CD4-positive, alpha-beta T cell treated with Interleukin-6 at 100 ng/mL for 8 hours (primary cell): ENCODE data around the gene CDH24.
"Not testable (repeated sequence)": the region's sequence is repeated elsewhere in the genome, so short reads cannot be mapped to it uniquely, and the experiment has no call there.

Experiments used
- DNase-seq: peaks from one replicate; pipeline ENCODE4 v3.0.0-alpha.2; 2020; ENCODE audit warnings: mixed read lengths, low spot score

CDH24 gene

DNA sequence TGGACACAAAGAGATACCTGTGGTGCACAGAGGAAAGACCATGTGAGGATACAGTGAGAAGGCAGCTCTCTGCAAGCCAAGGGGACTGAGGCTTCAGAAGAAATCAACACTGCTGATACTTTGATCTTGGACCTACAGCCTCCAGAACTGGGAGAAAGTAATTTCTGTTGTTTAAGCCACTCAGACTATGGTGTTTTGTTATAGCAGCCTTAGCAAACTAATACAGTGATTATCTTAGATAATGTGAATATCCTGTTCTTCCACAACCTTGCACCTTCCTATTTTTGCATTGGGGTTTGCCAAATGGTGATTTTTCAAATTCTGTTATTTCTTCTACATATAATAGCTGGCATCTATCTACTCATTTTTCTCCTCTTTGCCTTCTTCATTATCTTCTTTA lies 39.2 kb downstream of the CDH24 start:
- DNase-seq: no peak

DNA sequence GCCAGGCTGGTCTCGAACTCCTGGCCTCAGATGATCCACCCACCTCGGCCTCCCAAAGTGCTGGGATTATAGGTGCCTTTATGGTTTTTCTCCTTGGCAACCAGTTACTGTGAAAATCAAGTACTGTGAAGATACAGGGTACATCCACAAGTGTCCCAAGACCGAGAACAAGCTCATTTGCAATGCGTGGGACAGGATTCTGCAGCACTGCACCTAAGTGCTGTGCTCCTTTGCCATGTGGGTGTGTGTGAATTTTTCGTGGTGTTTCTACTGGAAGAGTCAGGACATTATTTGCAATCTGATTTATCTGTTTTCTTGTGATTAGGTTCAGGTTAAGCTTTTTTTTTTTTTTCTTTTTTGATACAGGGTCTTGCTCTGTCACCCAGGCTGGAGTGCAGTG lies 40.2 kb downstream of the CDH24 start:
- no peak for DNase-seq

DNA sequence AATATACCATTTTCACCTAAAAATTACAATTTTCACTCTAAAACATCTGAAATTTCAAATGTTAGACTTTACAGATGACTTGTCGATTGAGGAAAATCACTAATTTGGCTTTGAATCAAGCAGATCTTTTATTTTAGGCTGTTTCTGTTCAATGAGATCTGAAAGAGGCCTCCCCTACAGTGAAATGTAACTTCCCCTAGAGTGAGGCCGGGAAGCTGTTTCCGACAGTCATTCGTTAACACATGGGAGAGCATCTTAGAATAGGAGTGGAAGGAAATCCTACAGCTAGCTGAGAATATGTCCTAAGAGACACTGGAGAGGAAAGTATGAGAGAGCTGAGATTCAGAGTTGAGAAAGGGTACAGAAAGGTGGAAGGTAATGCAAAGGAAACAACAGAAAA lies 41.7 kb downstream of the CDH24 start:
- no peak for DNase-seq

DNA sequence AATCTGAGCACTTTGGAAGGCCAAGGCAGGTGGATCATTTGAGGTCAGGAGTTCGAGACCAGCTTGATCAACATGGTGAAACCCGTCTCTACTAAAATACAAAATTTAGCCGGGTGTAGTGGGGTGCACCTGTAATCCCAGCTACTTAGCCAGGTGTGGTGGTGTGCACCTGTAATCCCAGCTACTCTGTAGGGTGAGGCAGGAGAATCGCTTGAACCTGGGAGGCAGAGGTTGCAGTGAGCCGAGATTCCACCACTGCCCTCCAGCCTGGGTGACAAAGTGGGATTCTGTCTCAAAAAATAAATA lies 43.6 kb downstream of the CDH24 start:
- DNase-seq: not testable (repeated sequence)

DNA sequence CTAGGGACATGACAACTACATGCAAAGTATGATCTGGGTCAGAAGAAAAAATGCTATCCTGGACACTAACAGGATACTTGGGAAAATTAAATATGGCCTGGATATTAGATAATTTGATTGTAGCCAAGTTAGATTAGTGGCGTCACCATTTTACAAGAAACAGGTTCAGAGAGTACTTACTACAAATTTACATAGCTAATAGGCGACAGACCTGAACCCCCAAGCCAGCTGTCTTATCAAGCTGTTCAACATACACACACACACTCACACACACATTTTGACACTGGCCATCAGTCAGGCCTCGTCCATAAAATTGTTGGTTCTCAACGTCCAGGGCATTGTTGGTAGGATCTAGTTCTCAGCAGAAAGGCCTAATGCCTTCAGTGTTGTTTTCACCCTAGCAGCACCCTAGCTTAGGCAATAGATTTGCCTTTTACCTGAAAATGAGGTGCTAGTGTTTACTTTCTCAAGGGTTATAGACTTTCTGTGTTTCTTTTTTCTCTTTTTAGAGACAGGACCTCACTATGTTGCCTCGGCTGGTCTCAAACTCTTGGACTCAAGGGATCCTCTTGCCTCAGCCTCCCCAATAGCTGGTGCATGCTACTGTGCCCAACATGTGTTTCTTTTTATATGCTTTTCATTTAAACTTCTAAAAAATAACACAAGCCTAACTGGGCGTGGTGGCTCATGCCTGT lies 44.1 kb downstream of the CDH24 start:
- no peak for DNase-seq

DNA sequence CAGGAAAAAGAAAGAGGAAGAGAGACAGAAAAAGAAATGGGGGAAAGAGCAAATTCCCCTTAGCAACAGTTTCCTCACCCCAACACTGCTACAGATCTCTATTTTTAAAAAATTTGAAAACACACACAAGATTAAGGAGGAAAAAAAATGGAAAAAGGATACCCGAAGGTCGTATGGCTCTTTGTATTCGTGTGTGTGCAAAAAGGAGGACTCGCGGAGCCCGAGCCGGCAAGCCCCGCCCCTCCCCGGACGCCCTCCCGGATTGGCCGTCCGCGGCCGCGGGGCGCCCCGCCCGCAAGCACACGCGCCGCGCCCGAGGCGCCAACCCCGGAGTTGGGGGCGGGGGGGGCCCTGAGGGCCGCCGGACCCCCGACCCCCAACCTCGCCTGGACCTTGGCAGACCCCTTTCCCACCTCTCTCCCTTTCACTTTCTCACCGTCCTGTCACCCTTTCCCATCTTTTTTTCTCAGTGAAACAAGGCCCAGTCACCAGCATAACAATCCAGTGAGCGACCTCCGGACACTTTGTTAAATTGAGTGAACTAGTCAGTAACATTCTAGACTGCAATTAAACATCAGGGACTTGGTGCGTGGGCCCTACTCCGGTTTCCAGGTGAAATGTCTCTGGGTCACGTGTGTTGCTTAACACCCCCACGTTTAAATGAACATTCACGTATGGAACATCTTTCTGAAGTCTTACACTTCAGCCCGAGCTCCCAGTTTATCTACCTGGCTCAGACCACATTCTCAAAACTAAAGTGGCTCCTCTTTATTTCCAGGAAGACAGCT lies 47.2 kb downstream of the CDH24 start, which contains the start of gene C14orf93:
C14orf93 (minus strand) TSS at position 205 of the 788 bp plus-strand sequence. CDS start 11,120 bp downstream, outside the sequence.
- DNase-seq: peak; percentile 75

DNA sequence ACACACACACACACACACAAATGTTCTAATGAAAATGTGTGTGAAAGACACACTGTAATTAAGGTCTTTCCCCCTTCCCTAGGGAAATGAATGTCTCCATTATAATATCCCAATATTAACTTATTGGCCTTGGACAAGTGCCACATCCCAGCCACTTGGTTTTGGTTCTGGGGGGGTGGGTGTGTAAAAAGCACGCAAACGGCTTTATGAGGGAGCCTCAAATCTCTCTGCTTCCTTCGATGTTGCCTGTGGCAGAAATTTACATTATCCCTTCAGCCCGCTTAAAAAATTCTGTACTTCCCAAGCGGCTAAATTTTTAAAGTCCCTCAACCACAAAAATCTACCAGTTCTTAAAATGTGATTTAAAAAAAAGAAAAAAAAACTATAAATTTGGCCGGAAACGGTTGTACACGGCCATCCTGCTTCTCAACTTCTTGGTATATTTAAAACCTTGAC lies 47.8 kb downstream of the CDH24 start:
- DNase-seq: no peak

DNA sequence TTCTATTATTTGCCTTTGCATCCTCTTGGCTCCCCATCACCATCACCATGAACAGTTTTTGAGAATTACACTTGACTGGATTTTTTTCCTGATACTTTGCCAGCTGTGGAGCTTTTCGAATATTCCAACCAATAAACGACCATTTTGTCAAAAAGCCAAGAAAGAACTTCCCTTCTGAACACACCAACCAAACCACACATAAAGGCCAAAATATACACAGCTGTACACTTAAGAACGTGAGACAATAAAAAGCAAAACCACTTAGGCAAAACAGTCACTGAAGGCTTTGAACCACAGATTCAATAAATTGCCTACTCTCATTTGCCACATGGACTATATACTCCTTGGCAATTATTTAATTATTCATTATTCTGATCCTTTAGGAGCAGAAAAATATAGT lies 48.5 kb downstream of the CDH24 start:
- DNase-seq: no peak

DNA sequence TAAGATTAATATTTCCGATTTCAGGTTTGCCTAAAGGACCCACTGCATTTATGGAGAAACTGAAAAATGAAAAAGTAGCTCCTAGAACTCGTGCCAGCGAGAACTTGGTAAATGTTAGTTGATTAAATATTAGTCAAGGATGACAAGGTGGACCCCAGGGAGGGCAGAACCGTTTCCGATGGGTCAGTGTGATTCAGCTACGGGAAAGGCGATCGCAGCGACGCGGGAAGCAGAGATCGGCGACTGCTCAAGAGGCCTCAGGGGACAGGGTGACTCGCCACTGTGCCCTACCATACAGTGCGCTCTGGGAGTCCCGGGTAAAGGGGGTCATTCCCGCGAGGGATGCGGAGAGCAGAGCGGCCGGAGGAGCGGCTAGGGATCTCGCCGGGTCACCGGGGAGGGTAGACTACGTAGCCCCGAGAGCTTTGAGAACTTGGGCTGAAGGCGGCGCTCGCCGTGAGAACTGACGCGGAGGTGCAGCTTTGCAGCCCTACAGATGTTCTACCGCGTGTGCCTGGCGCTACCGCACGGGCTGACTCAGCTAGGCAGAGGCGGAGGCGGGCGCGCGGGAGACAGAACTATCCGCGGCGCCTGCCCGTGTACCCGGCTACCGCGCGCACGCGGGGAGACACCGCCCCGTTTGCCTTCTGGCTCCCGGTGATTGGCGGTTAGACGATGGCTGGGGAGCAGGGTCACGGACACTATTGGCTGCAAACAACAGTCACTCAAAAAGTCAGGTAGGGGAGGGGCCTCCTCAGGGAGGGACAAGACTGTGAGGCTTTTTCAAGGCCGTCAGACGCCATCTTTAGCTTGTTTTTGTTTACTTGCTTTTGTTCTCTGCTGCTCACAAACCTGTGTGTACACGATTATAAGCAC lies 50.5 kb downstream of the CDH24 start:
- DNase-seq: peak; percentile 98

DNA sequence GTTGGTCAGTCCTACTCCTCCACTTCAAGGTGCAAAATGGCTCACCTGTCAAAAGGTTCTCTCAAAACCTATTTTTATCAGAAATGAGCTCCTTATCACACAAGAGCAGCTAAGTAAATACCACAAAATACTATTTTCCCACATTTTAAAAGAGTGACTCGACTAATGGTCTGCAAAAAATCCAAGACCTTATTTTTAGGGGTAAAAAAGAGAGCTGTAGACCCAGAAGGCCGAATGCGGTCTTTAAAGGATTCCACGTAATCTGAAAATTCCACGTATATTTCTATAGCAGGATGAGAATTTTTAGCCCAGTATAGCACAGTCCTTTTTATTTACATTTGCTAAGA lies 51.2 kb downstream of the CDH24 start:
- DNase-seq: no peak

DNA sequence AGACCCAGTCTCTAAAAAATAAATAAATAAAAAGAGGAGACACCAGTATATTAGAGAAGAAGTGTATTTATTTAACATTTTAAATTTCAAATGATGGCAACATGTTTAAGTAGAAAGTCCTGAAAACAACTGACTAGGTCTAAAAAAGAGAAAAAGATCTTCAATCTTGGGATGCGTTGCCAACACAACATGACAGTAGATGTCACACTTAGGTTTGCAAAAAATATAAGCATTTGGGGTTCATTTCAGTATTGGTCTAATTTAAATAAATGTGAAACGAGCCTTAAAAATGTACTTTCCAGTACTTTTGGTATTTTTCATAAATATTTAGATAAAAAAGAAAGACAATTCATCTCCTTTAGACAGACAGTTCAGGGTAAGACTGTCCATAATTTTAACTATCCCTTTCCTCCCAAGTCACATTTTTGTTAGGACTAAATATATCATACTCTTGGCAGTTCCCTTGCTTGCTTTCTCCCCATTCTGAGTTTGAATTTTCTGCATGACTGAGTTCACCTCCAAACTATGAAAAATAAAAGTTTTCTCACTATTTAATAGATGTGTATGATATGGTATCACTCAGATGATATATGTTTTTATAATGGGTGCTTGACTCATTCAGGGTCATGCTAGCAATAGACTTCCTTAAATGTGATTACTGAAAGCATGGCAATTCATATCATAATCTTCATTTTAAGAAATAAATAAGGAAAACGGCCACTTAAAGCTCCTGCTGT lies 51.7 kb downstream of the CDH24 start:
- DNase-seq: no peak

DNA sequence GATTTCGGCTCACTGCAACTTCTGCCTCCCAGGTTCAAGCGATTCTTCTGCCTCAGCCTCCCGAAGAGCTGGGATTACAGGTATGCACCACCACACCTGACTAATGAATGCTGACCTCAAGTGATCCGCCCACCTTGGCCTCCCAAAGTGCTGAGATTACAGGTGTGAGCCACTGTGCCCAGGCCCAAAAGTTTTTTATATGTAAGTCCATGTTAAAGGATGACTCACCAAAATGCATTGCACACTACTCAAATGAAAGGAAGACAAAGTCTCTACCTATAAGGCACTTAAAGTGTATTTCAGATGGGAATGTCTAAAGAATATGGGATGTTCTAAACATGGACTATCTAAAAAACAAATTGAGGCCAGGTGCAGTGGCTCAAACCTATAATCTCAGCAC lies 53.0 kb downstream of the CDH24 start:
- DNase-seq: not testable (repeated sequence)

DNA sequence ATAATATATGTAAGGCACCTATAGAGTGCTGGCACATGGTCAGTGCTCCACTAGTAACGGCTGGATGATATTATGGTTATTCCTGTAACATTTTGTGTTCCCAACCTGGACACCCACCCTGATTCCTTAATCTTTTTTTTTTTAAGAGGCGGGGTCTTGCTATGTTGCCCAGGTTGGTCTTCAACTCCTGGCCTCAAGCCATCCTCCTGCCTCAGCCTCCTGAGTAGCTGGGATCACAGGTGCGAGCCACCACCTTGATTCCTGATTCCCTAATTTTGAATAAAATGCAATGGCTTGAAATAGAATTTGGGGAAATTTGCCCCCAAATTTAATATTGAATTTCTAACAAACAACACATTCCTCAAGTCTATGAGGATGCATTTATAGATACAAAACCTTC lies 54.7 kb downstream of the CDH24 start:
- DNase-seq: no peak

DNA sequence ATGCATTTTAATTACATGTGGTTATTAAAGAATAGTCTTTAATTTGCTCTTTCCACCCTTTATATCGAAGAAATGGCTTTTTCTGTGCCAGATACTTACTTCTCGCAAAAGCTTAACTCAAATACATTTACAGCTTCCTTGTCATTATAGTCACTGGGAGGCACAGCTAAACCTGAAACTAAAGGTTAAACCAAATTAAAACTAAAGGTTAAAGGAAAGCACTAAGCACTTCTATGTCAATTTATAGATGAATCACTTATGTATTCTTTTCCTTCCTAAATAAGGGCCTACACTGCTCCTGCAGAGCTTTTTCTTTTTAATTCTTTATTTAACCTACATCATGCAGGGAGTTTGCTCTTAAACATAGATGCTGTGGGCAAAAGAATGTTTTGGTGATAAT lies 56.5 kb downstream of the CDH24 start:
- no peak for DNase-seq

DNA sequence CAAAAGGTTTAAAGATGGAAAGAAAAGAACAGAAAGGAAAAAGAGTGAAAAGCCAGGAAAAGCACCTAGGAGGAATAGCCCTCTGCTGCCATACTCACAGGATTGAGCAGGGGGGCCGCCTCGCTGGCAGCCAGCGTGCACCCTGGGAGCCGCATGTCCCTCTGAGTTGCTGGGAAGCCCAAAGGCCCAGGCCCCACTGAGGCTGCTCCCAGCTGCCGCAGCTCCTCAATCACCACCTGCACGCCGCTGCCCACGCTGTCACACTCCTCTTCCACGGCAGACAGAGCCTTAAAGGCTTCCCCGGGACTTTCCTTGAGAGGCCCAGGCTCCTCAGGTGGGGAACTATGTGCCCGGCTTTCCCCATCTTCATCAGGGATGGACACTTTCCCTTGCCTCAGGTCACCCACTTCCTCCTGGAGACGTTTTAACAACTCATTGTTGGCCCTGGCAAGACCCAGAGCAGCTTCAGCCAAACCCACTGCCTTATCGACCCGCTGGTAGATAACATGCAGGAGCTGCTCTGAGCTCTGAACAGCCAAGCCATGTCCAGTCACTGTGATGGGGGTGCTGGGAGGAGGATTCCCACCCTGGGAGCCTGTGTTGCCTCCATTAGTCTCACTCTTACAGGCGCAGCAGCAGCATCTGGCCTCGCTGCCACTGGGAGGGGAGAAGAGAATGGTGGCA lies 58.8 kb downstream of the CDH24 start:
- DNase-seq: no peak

DNA sequence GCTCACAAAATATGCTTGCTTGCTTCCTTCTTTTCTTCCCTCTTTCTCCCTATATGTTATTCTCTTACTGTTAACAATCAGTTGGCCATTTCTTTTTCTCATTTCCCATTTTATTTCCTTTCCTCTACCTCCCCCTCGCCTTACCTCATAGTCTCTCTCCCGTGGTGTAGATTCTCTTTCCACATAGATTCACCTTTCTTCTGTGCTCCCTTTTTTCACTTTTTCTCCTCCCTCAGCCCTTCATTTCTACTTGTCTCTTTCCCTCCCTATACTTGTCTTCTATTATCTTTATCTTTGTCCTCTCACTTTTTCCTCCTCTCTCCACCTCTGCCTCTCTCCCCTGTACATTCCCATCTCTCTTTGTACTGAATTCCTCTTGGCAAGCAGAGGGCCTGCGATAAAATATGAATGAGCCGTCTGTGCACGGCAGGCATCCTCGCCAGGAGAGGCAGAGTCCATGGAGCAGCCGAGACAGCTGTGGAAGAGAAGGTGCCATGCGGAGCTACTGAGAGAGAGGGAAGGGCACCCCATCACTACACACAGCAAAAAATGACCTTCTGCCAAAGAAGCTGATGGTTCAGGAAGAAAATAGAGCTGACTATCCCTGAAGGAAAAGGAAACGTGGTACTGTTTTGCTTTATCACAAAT lies 59.5 kb downstream of the CDH24 start:
- DNase-seq: no peak
